Coronary artery (tissue), 2 donors: ENCODE results near the gene CEMIP.

Experiments used
- DNase-seq: peaks from one replicate; pipeline ENCODE4 v3.0.0-alpha.2; 2017; ENCODE audit warnings: low spot score
- H3K27ac ChIP-seq, 2 donors: fragments of 200-600 bp; sonication (generic); one replicate each; pipeline ENCODE4 v1.5.1; 2016 to 2019
- H3K4me3 ChIP-seq: fragments of 200-600 bp; sonication (generic); 2 replicates; pipeline ENCODE4 v1.5.1; 2016; ENCODE audit warnings: mild to moderate bottlenecking, moderate library complexity
- TF ChIP-seq, protein P1 (sequence below): fragments of 200-600 bp; sonication (generic); IDR thresholded peaks from one replicate; pipeline ENCODE4 v1.5.1; 2019; ENCODE audit warnings: antibody characterized with exemption

CEMIP gene

DNA sequence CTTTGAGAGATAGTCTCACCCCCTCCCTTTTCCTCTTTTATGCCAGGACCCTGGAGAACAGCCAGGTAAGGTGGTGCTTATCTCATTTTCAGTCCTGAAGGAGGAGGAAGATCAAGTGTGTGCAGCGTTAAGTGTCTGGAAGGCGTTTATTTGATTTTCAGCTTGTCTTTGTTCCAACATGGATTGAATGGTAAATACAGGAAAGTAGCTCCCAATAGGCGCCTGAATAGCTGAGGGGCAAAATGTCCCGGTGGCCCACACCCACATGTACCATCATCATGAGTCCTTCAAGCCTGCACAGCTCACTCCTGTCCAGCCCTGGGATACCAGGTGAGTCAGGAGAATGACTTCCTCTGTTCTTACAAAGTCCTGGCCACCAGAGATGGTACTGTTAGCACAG is 73.5 kb downstream of the CEMIP start:
- Histone ChIP-seq H3K27ac (no peak overlapping the region), H3K4me3 (no peak overlapping the region)
- no peak for DNase-seq
- TF ChIP-seq, protein P1, sequence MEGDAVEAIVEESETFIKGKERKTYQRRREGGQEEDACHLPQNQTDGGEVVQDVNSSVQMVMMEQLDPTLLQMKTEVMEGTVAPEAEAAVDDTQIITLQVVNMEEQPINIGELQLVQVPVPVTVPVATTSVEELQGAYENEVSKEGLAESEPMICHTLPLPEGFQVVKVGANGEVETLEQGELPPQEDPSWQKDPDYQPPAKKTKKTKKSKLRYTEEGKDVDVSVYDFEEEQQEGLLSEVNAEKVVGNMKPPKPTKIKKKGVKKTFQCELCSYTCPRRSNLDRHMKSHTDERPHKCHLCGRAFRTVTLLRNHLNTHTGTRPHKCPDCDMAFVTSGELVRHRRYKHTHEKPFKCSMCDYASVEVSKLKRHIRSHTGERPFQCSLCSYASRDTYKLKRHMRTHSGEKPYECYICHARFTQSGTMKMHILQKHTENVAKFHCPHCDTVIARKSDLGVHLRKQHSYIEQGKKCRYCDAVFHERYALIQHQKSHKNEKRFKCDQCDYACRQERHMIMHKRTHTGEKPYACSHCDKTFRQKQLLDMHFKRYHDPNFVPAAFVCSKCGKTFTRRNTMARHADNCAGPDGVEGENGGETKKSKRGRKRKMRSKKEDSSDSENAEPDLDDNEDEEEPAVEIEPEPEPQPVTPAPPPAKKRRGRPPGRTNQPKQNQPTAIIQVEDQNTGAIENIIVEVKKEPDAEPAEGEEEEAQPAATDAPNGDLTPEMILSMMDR: no peak

DNA sequence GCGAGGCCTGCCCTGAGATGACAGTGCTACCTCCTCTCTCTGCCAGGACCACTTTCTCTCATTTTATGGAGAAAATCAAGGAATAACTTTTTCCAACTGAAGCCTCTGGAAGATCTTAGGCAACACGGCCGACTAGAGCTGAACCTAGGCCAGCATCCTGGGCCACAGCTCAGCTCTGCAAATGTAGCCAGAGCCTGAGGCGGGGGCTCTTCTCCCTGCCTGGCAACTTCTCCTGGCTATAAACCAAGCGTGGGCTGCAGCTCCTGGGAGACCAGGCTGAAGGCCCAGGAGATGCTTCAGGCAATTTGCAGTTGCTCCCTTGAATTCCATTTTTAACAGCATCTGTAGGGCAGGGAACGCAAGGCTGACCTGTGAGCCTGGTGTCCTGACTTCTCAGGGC is 74.9 kb downstream of the CEMIP start:
- no peak overlapping the region for H3K27ac ChIP-seq
- TF ChIP-seq, protein P1: no peak
- DNase-seq: no peak
- no peak overlapping the region for H3K4me3 ChIP-seq

DNA sequence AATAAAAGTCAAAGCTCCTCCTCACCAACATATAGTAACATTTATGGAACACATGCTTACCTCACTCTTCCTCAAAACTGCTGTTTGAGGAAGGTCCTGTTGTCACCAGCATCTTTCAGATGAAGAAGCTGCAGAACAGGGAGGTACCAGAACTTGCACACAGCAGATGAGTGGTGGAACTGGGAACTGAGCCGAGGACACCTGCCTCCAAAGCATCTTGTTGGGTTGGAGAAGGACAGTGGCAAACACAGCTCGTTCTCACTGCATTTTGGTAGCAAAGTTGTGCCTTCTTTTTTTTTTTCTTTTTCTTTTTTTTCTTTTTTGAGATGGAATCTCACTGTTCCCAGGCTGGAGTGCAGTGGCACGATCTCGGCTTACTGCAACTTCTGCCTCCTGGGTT is 76.0 kb downstream of the CEMIP start:
- TF ChIP-seq, protein P1: no peak
- Histone ChIP-seq H3K4me3 (no peak overlapping the region), H3K27ac (no peak overlapping the region)
- no peak for DNase-seq

DNA sequence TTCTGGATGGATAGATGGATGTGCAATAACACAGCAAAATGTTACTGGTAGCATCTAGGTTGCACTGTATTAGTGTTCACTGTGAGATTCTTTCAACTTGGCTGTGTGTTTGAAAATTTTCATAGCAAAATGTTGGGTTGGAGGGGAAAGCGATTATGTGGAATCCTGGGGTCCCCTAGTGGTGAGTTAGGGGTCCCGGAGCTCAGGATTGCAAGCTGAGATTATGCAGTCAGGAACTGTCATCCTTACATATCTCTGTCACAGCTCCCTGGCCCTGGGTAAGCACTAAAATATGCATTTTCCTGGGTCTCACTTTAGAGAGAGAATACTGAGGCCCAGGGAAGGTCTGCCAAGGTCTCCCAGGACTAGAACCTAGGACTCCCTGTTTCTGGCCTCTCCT is 77.2 kb downstream of the CEMIP start:
- no peak for DNase-seq
- H3K4me3 ChIP-seq: no peak overlapping the region
- TF ChIP-seq, protein P1: no peak
- H3K27ac ChIP-seq: no peak overlapping the region

DNA sequence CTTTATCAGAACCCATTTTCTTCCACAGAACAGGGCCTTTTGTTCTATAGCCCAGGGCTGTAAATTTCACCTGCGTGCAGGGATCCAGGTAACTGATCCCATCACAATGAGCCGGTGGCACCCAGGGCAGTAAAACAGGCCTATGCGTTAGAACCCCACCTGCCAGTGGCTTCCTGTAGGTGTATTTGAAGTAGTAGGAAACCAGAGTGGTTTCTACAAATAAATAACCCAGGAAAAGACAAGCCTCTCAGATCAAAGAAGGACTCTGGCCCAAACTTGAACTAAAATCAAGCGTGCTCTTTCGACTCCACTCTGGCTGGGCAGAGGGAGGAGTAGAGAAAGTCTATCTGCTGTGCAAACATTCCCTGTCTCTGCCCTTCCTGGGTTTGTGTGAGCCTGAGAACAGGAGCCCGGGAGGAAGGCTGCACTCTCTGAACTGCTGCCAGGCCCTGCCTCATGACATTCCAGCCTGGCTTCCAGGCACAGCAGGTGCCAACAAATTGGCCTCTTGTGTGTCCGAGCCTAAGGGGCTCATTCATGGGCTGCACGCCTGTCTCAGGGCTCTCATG is 77.7 kb downstream of the CEMIP start:
- TF ChIP-seq, protein P1: no peak
- Histone ChIP-seq H3K4me3 (no peak overlapping the region), H3K27ac (no peak overlapping the region)
- no peak for DNase-seq

DNA sequence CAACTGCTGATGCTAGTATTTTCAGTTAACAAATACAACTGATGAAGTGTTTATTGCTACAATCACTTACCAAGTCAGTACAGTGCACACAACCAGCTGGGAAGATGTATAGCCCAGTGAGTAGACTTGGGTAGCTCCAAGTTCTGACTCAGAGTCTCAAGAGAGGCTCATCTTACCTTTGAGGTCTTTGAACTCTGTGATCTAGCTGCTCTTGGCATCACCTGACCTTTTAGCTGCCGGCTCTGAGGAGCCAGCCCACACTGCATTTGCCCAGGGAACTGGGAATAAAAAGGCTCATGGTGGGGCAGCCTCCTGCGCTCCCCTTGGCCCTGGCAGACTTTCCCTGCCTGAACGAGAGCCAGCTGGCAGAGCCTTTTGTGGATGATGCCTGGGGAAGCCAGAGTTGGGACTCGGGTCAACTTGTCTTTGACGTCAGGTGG is 82.6 kb downstream of the CEMIP start:
- TF ChIP-seq, protein P1: no peak
- no peak for DNase-seq
- Histone ChIP-seq H3K27ac (no peak overlapping the region), H3K4me3 (no peak overlapping the region)

DNA sequence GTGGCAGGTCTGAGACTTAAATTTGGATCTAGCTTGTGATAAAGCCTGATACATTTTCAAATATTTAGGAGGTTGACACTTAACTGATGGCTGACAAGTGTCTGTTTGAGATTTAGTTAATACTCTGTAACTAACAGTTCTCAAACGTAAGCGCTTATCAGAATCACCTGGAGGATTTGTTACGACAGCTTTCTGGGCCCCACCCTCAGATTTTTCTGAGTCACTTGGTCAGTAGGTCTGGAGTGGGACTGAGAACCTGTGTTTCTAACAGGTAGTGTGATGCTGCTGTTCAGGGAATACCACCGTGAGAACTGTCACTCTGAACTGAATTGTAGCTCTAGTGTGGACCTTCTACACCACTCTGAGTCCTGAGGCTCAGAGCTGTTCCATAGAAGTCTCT is 85.5 kb downstream of the CEMIP start:
- Histone ChIP-seq H3K4me3 (no peak overlapping the region), H3K27ac (no peak overlapping the region)
- TF ChIP-seq, protein P1: no peak
- no peak for DNase-seq
